HG02798 (cell line): ENCODE data around the gene PRKCG.
"Not testable (repeated sequence)": the region's sequence is repeated elsewhere in the genome, so short reads cannot be mapped to it uniquely, and the experiment has no call there.

Experiments used
- ATAC-seq: cut with Tn5 transposase; IDR thresholded peaks from one replicate; pipeline ENCODE4 v1.9.1; 2021; ENCODE audit warnings: mild to moderate bottlenecking; ENCODE audit not compliant: unreplicated experiment, poor library complexity

Gene PRKCG

GRCh38 chr19:53881482-53882390, at the start of gene PRKCG:
Gene PRKCG (plus strand): TSS chr19:53882197. CDS start chr19:53882495, 298 bp downstream.
- no peak for ATAC-seq

- not testable (repeated sequence) for ATAC-seq
These were observed 49.1 kb upstream of the PRKCG start for GRCh38 chr19:53832861-53833260.

- ATAC-seq, result not testable (repeated sequence)
These were observed 43.6 kb upstream of the PRKCG start for GRCh38 chr19:53838446-53838845.

GRCh38 chr19:53840241-53840640, 41.8 kb upstream of the PRKCG start:
- ATAC-seq, result not testable (repeated sequence)

- not testable (repeated sequence) for ATAC-seq
These were observed 41.1 kb upstream of the PRKCG start for GRCh38 chr19:53840914-53841313.

- no peak for ATAC-seq
These were observed 37.1 kb upstream of the PRKCG start for GRCh38 chr19:53844849-53845246.

- ATAC-seq, result no peak
These were observed 34.4 kb upstream of the PRKCG start for GRCh38 chr19:53847555-53847954.

GRCh38 chr19:53849237-53849676, 32.7 kb upstream of the PRKCG start:
- ATAC-seq, result no peak

- ATAC-seq, result peak; percentile 41
These were observed 28.3 kb upstream of the PRKCG start for GRCh38 chr19:53853707-53854106.

- ATAC-seq, result no peak
These were observed 17.6 kb upstream of the PRKCG start for GRCh38 chr19:53864308-53864836.

- ATAC-seq, result no peak
These were observed 16.5 kb upstream of the PRKCG start for GRCh38 chr19:53865523-53865917.

GRCh38 chr19:53865918-53866864, 15.8 kb upstream of the PRKCG start:
- ATAC-seq, result no peak

- ATAC-seq, result no peak
These were observed 15.2 kb upstream of the PRKCG start for GRCh38 chr19:53866865-53867224.

- peak; percentile 72 for ATAC-seq
These were observed 14.5 kb upstream of the PRKCG start, which contains the start of gene MYADM for GRCh38 chr19:53867225-53868090. Gene MYADM (plus strand): TSS chr19:53867883. CDS start chr19:53873530, 5,647 bp downstream.

- no peak for ATAC-seq
These were observed 13.7 kb upstream of the PRKCG start for GRCh38 chr19:53868091-53868891.

- ATAC-seq, result peak; percentile 38
These were observed 12.8 kb upstream of the PRKCG start for GRCh38 chr19:53868892-53869804.

GRCh38 chr19:53869805-53870484, 12.1 kb upstream of the PRKCG start:
- not testable (repeated sequence) for ATAC-seq
